Glomerular visceral epithelial cell (primary cell): ENCODE data around the gene MAPKAPK2.
A peak's percentile ranks its signal among the peaks of the same experiment; 100 is the strongest.

Experiments used
- DNase-seq: peaks from one replicate; pipeline ENCODE4 v3.0.0-alpha.2; 2016; ENCODE audit errors: extremely low spot score

MAPKAPK2 gene

DNA sequence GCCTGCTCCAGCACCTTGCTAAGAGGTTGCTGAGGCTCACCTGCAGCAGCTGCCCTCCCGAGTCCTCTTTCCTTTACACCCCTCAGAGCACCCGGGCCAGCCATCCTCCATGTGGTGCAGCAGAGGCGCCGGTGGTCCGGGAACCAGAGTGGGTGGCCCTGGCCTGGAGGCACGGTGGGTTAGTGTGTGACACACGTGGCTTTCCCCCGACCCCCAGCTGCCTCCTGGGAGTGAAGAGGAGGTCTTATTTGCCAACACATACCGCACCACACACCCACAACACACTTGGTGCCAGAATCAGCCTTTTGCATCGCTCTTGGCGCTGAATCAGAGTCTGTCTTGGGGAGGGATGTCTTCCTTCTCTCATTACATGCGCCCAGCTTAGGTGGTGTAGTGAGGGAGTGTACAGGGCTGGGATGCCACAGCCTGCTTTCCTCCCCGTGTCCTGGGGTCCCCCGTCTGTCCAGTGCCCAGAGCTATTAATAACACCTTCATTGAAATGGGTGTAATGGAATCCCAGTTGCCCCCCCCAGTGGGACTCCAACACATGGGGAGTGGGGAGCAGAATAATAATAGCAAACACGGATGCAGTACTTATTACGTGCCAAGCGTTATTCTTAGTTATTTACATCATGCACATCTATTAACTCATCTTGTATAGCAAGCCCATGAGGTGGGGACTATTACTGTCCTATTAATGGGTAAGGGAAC, 38.2 kb downstream of the MAPKAPK2 start:
- no peak for DNase-seq

DNA sequence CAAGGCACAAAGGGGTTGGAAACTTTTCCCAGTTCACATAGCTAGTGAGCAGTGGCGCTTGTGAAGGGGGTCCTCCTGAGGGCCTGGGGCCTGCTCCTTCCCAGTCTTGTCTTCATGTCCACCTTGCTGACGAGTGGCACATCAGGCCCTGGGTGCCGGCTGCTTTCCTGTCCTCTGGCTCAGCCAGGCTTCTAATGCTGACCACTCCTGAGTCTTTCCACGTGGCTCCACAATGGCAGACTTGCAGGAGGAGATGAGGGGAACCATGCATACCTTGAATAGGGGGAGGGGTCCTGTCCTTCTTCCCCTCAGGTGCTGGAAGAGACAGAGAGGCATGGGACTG, 38.7 kb downstream of the MAPKAPK2 start:
- no peak for DNase-seq

GRCh38 chr1:206723805-206724472, 39.2 kb downstream of the MAPKAPK2 start:
- DNase-seq = peak; percentile 93

GRCh38 chr1:206725109-206725963, 40.6 kb downstream of the MAPKAPK2 start:
- no peak for DNase-seq

- DNase-seq = no peak
These were observed 43.4 kb downstream of the MAPKAPK2 start for GRCh38 chr1:206727981-206728696.

DNA sequence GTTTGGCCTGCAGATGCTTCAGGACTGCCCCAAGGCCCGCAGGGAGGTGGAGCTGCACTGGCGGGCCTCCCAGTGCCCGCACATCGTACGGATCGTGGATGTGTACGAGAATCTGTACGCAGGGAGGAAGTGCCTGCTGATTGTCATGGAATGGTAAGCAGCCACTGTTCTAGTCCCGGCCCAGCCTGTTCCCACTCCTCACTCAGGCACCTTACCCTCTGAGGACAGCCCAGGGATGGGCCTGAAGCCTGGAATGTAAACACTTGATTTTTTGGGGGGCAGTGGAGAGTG, 43.9 kb downstream of the MAPKAPK2 start:
- no peak for DNase-seq

DNA sequence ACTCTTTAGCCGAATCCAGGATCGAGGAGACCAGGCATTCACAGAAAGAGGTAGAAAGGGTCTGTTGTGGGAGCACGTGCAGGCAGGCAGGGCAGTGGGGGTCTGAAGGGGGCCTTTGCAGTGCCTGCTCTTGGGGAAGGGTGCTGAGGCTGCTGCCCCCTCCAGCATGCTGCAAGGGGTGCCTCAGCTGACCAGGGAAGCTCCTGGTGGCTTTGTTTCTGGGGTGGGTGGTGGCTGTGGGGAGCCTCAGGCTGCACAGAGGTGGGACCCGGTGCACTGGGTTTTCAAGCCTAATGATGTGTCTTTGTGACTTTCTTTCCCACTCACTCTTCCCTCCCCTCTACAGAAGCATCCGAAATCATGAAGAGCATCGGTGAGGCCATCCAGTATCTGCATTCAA, 44.3 kb downstream of the MAPKAPK2 start:
- no peak for DNase-seq

DNA sequence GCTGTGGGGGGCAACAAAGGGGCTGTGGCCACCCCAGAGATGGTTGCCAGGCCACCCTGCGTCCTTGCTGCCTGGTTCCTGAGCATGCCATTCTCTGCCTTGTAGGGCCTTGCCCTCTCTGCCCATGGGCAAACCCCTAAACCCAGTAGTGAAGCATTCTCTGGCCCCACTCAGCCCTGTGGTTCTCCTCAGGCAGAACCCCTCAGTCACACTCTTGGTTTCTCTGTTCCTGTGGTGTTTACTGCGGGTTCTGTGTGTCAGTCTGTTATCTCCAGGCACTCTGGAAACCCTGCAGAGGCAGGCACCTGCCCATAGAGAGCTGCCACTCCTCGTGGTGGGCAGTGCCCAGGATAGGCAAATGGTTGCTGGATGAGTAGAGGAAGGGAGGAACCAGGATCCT, 44.8 kb downstream of the MAPKAPK2 start:
- no peak for DNase-seq

GRCh38 chr1:206732508-206732907, 47.8 kb downstream of the MAPKAPK2 start:
- no peak for DNase-seq

GRCh38 chr1:206732992-206733391, 48.3 kb downstream of the MAPKAPK2 start:
- no peak for DNase-seq

DNA sequence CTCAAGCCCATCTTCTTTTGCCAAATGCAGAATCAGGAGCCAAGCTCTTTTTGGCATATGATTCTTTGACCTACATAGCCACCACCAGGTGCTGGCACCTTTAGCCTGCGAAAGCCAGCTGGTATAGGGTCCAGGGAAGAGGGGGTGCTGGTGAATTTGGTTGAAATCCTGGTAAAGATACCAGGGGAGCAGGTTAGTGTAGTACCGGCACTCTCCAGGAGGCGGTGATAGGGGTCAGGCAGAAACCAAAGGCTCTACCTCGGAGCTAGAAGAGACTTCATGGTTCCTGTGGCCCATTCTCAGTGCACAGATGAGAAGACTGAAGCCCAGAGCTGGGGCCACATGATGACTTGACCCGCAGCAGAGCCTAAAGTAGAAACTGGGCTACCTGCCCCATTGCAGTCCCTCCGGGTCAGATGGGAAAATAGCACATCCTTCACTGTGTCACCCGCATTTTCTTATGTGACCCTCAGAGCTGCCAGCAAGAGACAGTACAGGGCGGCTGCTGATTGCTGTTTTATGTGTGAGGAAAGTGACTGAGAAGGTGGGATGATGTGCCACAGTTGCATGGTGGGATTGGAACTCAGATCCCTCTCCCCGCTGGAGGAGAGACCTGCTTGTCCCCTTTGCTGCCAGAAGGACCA, 49.9 kb downstream of the MAPKAPK2 start:
- peak; percentile 46 for DNase-seq

GRCh38 chr1:206735553-206736031, 50.9 kb downstream of the MAPKAPK2 start:
- DNase-seq = peak; percentile 54

GRCh38 chr1:206736878-206737728, 52.4 kb downstream of the MAPKAPK2 start:
- DNase-seq = no peak

GRCh38 chr1:206737729-206738201, 53.1 kb downstream of the MAPKAPK2 start:
- no peak for DNase-seq

DNA sequence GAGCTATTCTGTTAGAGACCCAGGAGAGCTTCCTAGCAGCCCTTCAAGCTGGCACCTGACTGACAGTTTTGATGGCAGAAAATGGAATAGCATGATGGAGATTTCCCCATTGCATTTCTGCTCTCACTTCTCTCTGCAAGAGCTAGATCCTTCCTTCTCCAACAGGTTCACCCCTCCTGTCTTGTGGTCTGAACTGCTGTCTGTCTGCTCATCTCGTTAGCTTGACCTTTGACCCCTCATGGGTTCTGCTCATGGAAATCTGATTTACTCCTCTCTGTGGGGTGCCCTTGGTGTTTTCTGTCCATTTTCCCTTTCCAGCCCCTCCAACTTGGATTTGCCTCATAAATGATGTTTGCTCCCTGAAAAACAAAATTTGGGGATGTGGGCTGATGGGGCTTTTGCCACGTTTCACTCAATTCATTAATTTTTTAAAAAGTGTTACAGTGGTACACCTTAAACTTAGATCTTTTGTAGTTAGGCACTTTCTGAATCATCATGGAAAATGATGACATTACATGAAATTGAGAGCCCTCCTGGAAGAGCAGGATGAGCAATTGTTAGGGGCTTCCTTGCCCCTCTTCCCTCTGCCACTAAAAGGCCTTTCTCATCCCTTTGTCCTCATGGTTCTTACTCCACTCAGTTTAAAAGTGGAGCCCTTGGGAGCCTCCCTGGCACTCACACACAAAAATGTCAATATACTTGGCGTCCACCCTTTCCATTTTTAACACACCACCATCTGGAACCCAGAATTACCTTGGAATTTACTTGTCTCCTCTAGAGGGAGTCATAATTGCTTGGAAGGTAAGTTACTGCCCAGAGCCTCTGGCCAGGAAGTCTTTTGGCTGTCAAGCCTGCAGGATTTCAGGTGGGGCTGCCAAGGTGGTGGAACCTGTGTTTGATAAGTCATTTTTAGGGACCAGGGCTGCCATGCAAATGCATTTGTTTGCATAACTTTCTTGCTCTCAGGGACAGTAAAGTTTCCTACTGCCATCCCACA, 54.0 kb downstream of the MAPKAPK2 start:
- DNase-seq = no peak

- DNase-seq = no peak
These were observed 54.8 kb downstream of the MAPKAPK2 start for GRCh38 chr1:206739411-206740076.

DNA sequence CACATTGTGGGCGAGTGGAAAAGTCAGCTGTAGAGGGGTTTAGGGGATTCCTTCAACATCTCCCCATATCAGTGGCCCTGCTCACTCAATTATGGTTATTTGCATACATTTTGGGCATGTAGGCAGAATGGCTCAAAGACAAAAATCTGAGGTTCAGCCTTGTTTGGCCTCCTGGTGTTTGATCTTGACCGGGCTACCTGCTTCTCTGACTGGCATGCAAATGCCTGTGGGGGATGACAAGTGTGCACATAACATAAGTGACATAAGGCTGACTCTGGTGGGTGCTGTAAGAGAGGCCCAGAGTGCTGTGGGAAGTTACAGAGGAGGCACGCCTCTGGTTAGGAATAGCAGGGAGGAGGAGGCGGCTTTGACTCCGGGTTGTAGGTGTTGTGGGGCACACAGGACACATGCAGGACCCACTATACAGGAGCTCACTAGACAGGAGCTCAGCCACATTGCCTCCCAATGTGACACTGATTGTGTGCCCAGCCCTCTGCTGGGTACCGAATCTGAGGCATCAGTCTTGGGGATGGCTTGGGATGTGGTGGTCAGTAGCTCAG, 56.5 kb downstream of the MAPKAPK2 start:
- DNase-seq = no peak

GRCh38 chr1:206742719-206743383, 58.1 kb downstream of the MAPKAPK2 start:
- no peak for DNase-seq
